HepG2 (cell line): ENCODE results near the gene AUTS2. TPM values are rescaled to one million over a fixed set of nuclear protein-coding genes. Genes with fewer than 3 reads are reported as not detected.

Experiments
- ATAC-seq: fragments of 200-7000 bp; cut with Tn5 transposase; 3 replicates; pipeline ENCODE4 v1.9.1; 2020; ENCODE audit warnings: mild to moderate bottlenecking, moderate library complexity
- BruUV-seq: library from RNA; stranded (reverse); fragments of 400-500 nt; replicated peaks from 2 replicates; lab custom pipeline; 2021; lab: Mats Ljungman, UMichigan
- CTCF ChIA-PET: fragments of 300-600 bp; formaldehyde crosslinking; extraction: SDS; loops from one replicate; lab custom pipeline; 2021; ENCODE audit warnings: low total read pairs, inconsistent platforms, low intra/inter-chr PET ratio; lab: Yijun Ruan, JAX
- POLR2A ChIA-PET: fragments of 350-600 bp; sonication (Branson Sonifier 250); formaldehyde crosslinking; loops from one replicate; lab custom pipeline; 2020; ENCODE audit warnings: antibody characterized with exemption, inconsistent platforms; lab: Yijun Ruan, JAX
- DNase-seq: peaks from one replicate; pipeline ENCODE4 v3.0.0-alpha.2; 2015; ENCODE audit warnings: low spot score
- FAIRE-seq: peaks from 3 replicates; lab custom pipeline; 2011; peaks lifted over from hg19 to GRCh38; lab: Jason Lieb, UNC
- H2AFZ ChIP-seq: one replicate; pipeline ENCODE4 v1.6.1; 2011; ENCODE audit warnings: low read length, inconsistent platforms
- H3K27ac ChIP-seq: fragments of 300-600 bp; 3 replicates; pipeline ENCODE4 v1.8.0; 2011; ENCODE audit warnings: mixed run types, mild to moderate bottlenecking, mixed read lengths, low read length, inconsistent platforms; ENCODE audit not compliant: insufficient read depth; ENCODE audit errors: extremely low read length
- H3K27me3 ChIP-seq, 2 experiments: fragments of 200-600 bp in 1 of 2; 2 replicates in 1 of 2; 3 replicates in 1 of 2; pipeline versions ENCODE4 v1.6.0 to v1.8.0; 2011; ENCODE audit warnings: low read length in 2 of 2, mild to moderate bottlenecking in 2 of 2, moderate library complexity in 2 of 2, inconsistent platforms in 1 of 2; ENCODE audit not compliant: insufficient read depth in 2 of 2, control insufficient read depth in 1 of 2
- H3K36me3 ChIP-seq, 2 experiments: fragments of 200-600 bp in 1 of 2; replicated peaks in 1 of 2; 2 replicates in 1 of 2; 3 replicates in 1 of 2; pipeline versions ENCODE4 v1.5.1 to v1.8.0; 2011; ENCODE audit warnings: low read length in 2 of 2, inconsistent platforms in 1 of 2; ENCODE audit not compliant: insufficient read depth in 2 of 2, control insufficient read depth in 1 of 2
- H3K4me1 ChIP-seq: 2 replicates; pipeline ENCODE4 v1.5.1; 2012; ENCODE audit warnings: low read length, inconsistent platforms; ENCODE audit not compliant: insufficient read depth
- H3K4me2 ChIP-seq: 2 replicates; pipeline ENCODE4 v1.6.0; 2011; ENCODE audit warnings: low read depth, low read length, inconsistent platforms
- H3K4me3 ChIP-seq, 3 experiments: fragments of 200-600 bp in 1 of 3; sonication (generic), shearing (Covaris generic) in 1 of 3; replicated peaks in 1 of 3; 2 replicates each; pipeline ENCODE4 v1.5.1; 2011 to 2016; ENCODE audit warnings: low read length in 3 of 3, inconsistent platforms in 2 of 3, low read depth in 2 of 3, mild to moderate bottlenecking in 2 of 3, control low read depth in 1 of 3, mixed read lengths in 1 of 3; ENCODE audit not compliant: insufficient read depth in 1 of 3
- H3K79me2 ChIP-seq: one replicate; pipeline ENCODE4 v1.6.1; 2011; ENCODE audit warnings: low read length, inconsistent platforms; ENCODE audit not compliant: insufficient read depth
- H3K9ac ChIP-seq: 2 replicates; pipeline ENCODE4 v1.6.0; 2011; ENCODE audit warnings: mild to moderate bottlenecking, low read depth, low read length, inconsistent platforms; ENCODE audit not compliant: insufficient read depth
- H3K9me3 ChIP-seq: 2 replicates; pipeline ENCODE4 v1.5.1; 2012; ENCODE audit warnings: mild to moderate bottlenecking, low read length
- H4K20me1 ChIP-seq: 2 replicates; pipeline ENCODE4 v1.6.0; 2011; ENCODE audit warnings: inconsistent platforms, mild to moderate bottlenecking, low read length, moderate library complexity; ENCODE audit not compliant: insufficient read depth
- RAD21 ChIP-seq: fragments of 450-650 bp; formaldehyde crosslinking; IDR thresholded peaks from 2 replicates; pipeline ENCODE4 v1.5.0; 2020; ENCODE audit warnings: mild to moderate bottlenecking
- SOX6 ChIP-seq, 2 experiments: fragments of 450-650 bp in 1 of 2; sonication (generic) in 1 of 2; formaldehyde crosslinking in 1 of 2; IDR thresholded peaks; 2 replicates each; pipeline versions ENCODE4 v1.4.0 to v1.6.1; 2017 to 2020; ENCODE audit warnings: antibody characterized with exemption in 1 of 2, mild to moderate bottlenecking in 1 of 2, missing genetic modification reagents in 1 of 2
- ZBTB34 ChIP-seq: sonication (generic); formaldehyde crosslinking; IDR thresholded peaks from 2 replicates; pipeline ENCODE4 v1.8.0; 2022; ENCODE audit warnings: mild to moderate bottlenecking, missing genetic modification reagents
- ZKSCAN5 ChIP-seq: sonication (generic); formaldehyde crosslinking; IDR thresholded peaks from 2 replicates; pipeline ENCODE4 v1.5.1; 2020; ENCODE audit warnings: mild to moderate bottlenecking, missing genetic modification reagents
- WGBS: methylation state at CpG from one replicate; pipeline ENCODE4 v1.1.6; 2017; ENCODE audit warnings: low lambda C conversion rate; 5-methylcytosine and 5-hydroxymethylcytosine counted together
- in situ Hi-C: cut with HindIII; loops from 2 replicates; pipeline ENCODE4 v1.10.0; 2017; ENCODE audit warnings: low pct_unique_long_range_greater_than_20kb; ENCODE audit not compliant: extremely low pct_ligation_motif_present
- intact Hi-C: fragments of 100-400 bp; cut with micrococcal nuclease; formaldehyde crosslinking; loops from one replicate; pipeline ENCODE4 v1.10.0; 2022; ENCODE audit not compliant: unreplicated experiment
- polyA plus RNA-seq, 8 experiments: library from polyadenylated mRNA; depleted of rRNA in 3 of 8; stranded (reverse) in 7 of 8; unstranded in 1 of 8; fragments of >200 nt; fragmentation: Illumina TruSeq in 4 of 8; extraction: Trizol in 4 of 8; gene quantifications; 2 replicates each; pipeline versions ENCODE4 v1.2.1 to v1.2.3, GENCODE V29; 2011 to 2016; ENCODE audit warnings: low read depth in 4 of 8, missing spikeins in 1 of 8, mixed read lengths in 1 of 8; ENCODE audit not compliant: insufficient read depth in 1 of 8
- total RNA-seq, 5 experiments: library from RNA; depleted of rRNA; stranded (reverse); fragments of >200 nt; fragmentation: Illumina TruSeq; extraction: Trizol; gene quantifications; 2 replicates each; pipeline ENCODE4 v1.2.3, GENCODE V29; 2016; ENCODE audit warnings: low read depth in 1 of 5

The AUTS2 gene
- total and polyA plus RNA-seq, 2 of the 13 experiments (the other 11 are each of a cell fraction or from before 2014, with no cell fraction given), result 0.38 TPM; not detected in 1

DNA sequence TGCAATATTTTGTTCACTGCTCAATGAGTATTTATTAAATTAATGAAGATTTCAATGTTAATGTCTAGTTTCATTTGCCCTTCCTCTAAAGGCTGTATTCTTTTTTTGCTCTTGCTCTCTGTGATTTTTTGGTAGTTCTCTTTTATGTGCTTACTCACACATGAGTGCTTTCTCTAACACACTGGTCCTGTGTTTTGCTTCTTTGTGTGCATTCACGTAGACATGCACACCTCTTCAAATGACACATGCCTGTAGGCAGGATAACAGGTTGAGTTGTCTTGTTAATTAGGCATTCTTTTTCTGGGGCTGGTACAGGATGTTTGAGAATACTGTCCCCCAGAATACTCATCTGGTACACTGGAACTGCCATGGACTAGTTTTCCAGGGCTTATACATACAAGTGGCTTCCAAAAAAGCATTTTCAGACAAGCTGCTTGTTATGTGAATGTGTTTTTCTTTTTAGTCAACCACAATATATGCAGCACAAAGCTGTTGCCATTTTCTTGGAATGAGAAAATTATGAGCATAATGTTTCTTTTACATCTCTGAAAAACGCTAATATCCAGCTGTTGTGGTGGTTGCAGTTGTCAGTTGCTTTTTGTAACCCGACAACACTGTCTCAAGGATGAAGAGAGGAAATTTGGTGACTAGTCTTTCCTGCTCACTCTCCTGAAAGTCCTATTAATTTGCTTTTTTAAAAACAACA lies 416.4 kb downstream of the AUTS2 start (continued):
- TF ChIP-seq ZBTB34 (no peak), RAD21 (no peak), SOX6 (IDR thresholded peaks at IDR 0.05) (no peak), SOX6 (CRISPR knock-in tag; IDR thresholded peaks at IDR 0.05) (no peak)

DNA sequence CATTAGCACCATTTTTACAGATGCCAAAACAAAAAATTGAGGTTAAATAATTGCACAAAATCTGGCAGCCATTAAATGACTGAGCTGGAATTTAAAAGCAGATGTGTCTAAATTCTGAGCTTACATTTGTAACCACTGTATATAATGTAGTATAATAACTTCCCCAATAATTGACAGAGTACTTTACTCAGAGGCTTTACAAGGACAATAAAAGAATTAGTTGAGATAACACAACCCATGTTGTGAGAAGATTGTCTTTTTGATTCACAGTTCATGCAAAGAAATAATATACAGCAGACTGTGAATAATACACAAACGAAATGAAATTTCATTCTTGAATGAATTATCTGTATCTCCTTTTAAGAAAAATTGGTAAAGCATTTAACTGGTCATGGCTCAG lies 417.1 kb downstream of the AUTS2 start:
- H3K4me2 ChIP-seq, result no peak overlapping the region
- WGBS, result 5% methylated on average over 1 of the region's 1 CpG
- FAIRE-seq (no peak), ATAC-seq (no peak), DNase-seq (no peak)
- BruUV-seq, result no TSS peak
- H3K9me3 ChIP-seq, result no peaks in the 10 kb centered on the region
- POLR2A ChIA-PET, result no interaction called here
- no peak overlapping the region for H3K27ac ChIP-seq
- H3K36me3 ChIP-seq, result no peaks in the 10 kb centered on the region
- H2AFZ ChIP-seq, result no peak overlapping the region
- no peak overlapping the region for H3K4me3 ChIP-seq
- no peak for TF ChIP-seq ZKSCAN5
- no peaks in the 10 kb centered on the region for H4K20me1 ChIP-seq
- H3K27me3 ChIP-seq, result no peaks in the 10 kb centered on the region
- no peaks in the 10 kb centered on the region for H3K79me2 ChIP-seq
- no peaks in the 10 kb centered on the region for H3K4me1 ChIP-seq
- intact Hi-C loops, result no loop called here
- CTCF ChIA-PET, result no interaction called here
- H3K9ac ChIP-seq, result no peak overlapping the region
- in situ Hi-C loops, result no loop called here
